ENCODE results near the gene INVS. TPM values are rescaled to one million over a fixed set of nuclear protein-coding genes. Genes with fewer than 3 reads are reported as not detected.

INVS gene
- total and polyA plus RNA-seq, 2 experiments from 2014 or later, result 4.1 to 8.7 TPM

GRCh38 chr9:100049551-100049950, 49.5 kb upstream of the INVS start:
- no peaks in the 10 kb centered on the region for H3K27me3 ChIP-seq (ENCODE audit: insufficient read depth)
- TF ChIP-seq EZH2 (IDR thresholded peaks at IDR 0.05; ENCODE audit: low read depth, unreplicated experiment), result no peak
- no peak for TF ChIP-seq EZH2phosphoT487 (IDR thresholded peaks at IDR 0.05; ENCODE audit: unreplicated experiment)
- TF ChIP-seq ZNF114 (CRISPR knock-in tag; IDR thresholded peaks at IDR 0.05), result no peak
- no peak for TF ChIP-seq ETS1 (IDR thresholded peaks at IDR 0.05)
- TF ChIP-seq POLR2AphosphoS5 (IDR thresholded peaks at IDR 0.05; ENCODE audit: low read depth), result no peak
- no peak for TF ChIP-seq NANOG (IDR thresholded peaks at IDR 0.05; ENCODE audit: borderline replicate concordance)
- no peak for TF ChIP-seq STAT1 (IDR thresholded peaks at IDR 0.05; ENCODE audit: unreplicated experiment)
- no peak for TF ChIP-seq ZNF462 (CRISPR knock-in tag; IDR thresholded peaks at IDR 0.05)
- TF ChIP-seq JUNB (IDR thresholded peaks at IDR 0.05; ENCODE audit: unreplicated experiment), result no peak
- TF ChIP-seq REST (IDR thresholded peaks at IDR 0.05; ENCODE audit: unreplicated experiment), result no peak
- no peak for TF ChIP-seq CTCF (conservative IDR thresholded peaks at IDR 0.05; ENCODE audit: low read depth in 2 of 2)
- TF ChIP-seq ZNF331 (CRISPR knock-in tag; IDR thresholded peaks at IDR 0.05; ENCODE audit: low read depth), result no peak
- TF ChIP-seq CREB1 (CRISPR knock-in tag; IDR thresholded peaks at IDR 0.05; ENCODE audit: low read depth), result no peak
- no peaks in the 10 kb centered on the region; the same call in 1 of the 2 replicates for H4K20me1 ChIP-seq (replicated peaks; ENCODE audit: insufficient read depth)
- no peak overlapping the region for H3K4me3 ChIP-seq
- H3K79me2 ChIP-seq (replicated peaks; ENCODE audit: insufficient read depth), result no peaks in the 10 kb centered on the region
- Mint-ChIP-seq H3K9me3 (no peaks in the 10 kb centered on the region), H3K27me3 (ENCODE audit: insufficient read depth, low read depth, poor library complexity) (no peaks in the 10 kb centered on the region), H3K4me1 (peaks cover 2% of the 10 kb centered on the region; the same call in 1 of the 3 replicates), H3K27ac (no peak overlapping the region), H3K4me3 (no peak overlapping the region), H3K36me3 (ENCODE audit: low read depth) (no peaks in the 10 kb centered on the region; the same call in 2 of the 3 replicates)
- no peak overlapping the region for H3K4me2 ChIP-seq
- no peaks in the 10 kb centered on the region for H3K36me3 ChIP-seq (ENCODE audit: insufficient read depth)
- H3F3A ChIP-seq (replicated peaks; ENCODE audit: low read depth), result no peaks in the 10 kb centered on the region
- no peak overlapping the region for H2AFZ ChIP-seq
- H3K27ac ChIP-seq (ENCODE audit: low read depth), result no peak overlapping the region
- H3K4me1 ChIP-seq (ENCODE audit: insufficient read depth), result no peaks in the 10 kb centered on the region
- ATAC-seq, result no peak
- DNase-seq (ENCODE audit: low spot score), result no peak
- no peaks in the 10 kb centered on the region for H3K9me2 ChIP-seq (ENCODE audit: insufficient read depth)

Measured in GM23338 (cell line).